Skeletal muscle cell (primary cell): ENCODE measurements around the gene GMEB2.

ENCODE experiments used
- DNase-seq: peaks from one replicate; pipeline ENCODE4 v3.0.0-alpha.2; 2010; ENCODE audit warnings: low read depth
- H3K4me3 ChIP-seq: 2 replicates; pipeline ENCODE4 v1.5.1; 2011; ENCODE audit warnings: low read depth, mild to moderate bottlenecking, control low read depth, low read length, moderate library complexity

GMEB2 gene

DNA sequence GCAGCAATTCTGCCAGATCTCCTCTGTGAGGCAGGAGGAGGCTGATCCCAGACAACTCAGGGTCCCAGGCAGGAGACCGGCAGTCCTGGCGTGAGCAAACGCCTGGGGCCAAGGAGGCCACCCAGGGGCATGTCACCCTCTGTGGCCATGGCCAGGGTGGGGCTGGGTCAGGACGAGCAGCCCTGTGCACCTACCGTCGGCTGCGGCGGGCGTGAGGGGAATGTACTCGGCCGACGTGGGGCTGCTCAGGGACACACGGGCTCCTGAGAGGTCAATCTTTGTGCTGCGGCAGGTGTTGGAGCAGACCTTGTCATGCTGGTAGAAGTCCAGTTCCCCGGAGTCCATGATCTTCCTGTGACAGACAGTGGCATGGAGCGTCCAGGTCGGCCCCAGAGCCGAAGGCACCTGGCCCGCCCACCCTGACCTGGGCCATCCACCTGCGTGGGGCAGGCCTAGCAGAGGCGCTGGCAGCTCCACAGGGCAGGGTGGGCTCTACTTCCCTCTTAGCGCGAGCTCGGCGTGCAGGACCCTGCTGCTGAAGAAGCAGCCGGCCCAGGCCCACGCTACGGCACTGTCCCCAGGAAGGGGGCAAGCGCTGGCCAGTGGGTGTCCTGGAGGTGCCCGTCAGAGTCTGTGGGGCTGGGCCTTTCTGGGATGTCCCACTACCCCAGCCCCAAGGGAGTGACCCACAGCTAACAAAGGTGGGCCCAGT is 31.3 kb downstream of the GMEB2 start:
- H3K4me3 ChIP-seq: no peak overlapping the region
- no peak for DNase-seq

GRCh38 chr20:63594043-63594561 is 32.8 kb downstream of the GMEB2 start:
- no peak for DNase-seq
- no peak overlapping the region for H3K4me3 ChIP-seq

GRCh38 chr20:63592661-63593060 is 34.2 kb downstream of the GMEB2 start:
- no peak for DNase-seq
- no peak overlapping the region for H3K4me3 ChIP-seq

DNA sequence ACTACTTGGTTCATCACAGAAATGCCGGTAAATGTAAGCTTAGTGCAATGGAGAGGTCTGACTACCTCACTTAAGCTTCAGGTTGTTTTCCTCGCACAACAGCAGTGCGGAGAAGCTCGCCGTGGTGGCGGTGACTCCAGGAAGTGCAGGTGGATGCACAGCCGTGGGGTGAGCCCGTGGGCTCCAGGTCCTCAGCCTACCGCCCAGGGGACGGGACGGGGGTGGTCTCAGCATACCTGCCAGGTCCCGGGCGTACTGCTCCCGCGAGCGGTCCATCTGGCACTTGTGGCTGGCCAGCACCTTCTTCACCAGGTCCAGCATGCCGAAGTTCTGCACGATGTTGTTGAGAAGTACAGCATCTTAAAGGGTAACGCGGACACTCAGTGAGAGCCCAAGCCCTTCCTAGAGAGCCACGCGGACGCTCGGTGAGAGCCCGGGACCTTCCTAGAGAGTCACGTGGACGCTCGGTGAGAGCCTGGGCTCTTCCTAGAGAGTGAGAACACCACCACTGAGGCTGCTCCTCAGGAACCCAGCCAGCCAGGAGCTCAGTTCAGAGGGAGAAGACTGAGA is 35.0 kb downstream of the GMEB2 start:
- H3K4me3 ChIP-seq: no peak overlapping the region
- no peak for DNase-seq

DNA sequence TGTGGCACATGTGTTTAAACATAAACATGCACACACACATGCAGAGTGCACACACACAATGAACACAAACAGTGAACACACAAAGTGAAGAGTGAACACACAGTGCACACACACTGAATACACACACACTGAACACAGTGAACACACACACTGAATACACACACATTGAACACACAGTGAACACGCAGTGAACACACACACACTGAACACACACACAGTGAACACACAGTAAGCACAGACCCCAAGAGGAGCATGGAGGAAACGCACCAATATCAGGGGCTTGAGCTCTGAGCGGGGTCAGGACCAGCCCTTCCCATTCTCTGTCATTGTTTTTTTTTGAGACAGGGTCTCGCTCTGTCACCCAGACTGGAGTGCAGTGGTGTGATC is 35.8 kb downstream of the GMEB2 start:
- H3K4me3 ChIP-seq: no peak overlapping the region
- no peak for DNase-seq

- DNase-seq: no peak
- no peak overlapping the region for H3K4me3 ChIP-seq
Measured at GRCh38 chr20:63590218-63591146, 36.4 kb downstream of the GMEB2 start.

GRCh38 chr20:63589261-63590217 is 37.4 kb downstream of the GMEB2 start:
- no peak for DNase-seq
- no peak overlapping the region for H3K4me3 ChIP-seq

DNA sequence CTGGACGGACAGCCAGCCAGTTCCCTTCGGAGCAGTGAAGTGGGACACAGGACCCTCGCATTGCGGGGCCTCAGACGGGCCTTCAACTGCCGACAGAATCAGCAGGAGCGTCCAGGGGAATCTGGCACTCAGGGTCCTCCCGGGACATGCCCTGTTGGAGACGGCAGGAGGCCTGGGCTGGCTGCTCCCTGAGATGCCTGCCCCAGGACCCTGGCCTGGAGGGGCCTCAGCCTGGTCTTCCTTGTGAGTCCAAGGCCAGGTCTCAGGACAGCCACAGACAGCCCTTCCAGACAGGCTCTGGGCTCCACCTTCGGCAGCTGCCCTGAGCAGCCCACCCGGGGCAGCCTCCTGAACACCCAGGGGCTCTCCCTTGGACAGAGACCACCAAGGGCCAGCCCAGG is 38.3 kb downstream of the GMEB2 start:
- no peak overlapping the region for H3K4me3 ChIP-seq
- no peak for DNase-seq

- H3K4me3 ChIP-seq: no peak overlapping the region
- DNase-seq: no peak
Measured at GRCh38 chr20:63587776-63588591, 38.9 kb downstream of the GMEB2 start.

- DNase-seq: no peak
- H3K4me3 ChIP-seq: no peak overlapping the region
Measured at GRCh38 chr20:63587256-63587655, 39.6 kb downstream of the GMEB2 start.

DNA sequence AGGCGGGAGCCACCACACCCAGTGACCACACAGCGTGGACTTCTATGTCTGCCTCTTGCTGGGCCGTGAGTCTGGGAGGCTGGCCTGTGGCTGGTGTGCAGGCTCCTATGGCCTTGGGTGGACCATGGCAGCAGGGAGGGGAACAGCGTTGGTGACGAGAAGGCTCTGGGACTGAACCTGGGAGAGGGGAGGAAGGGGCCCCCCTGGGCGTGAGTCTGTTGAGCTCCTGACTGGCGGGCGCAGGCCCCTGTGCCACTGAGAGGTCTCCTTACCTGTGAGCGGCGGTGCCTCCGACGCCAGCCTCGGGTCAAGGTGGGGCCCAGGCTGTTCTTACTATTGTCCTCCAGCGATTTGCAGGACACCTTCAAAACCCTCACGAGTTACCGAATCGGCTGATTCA is 40.1 kb downstream of the GMEB2 start:
- no peak for DNase-seq
- no peak overlapping the region for H3K4me3 ChIP-seq

DNA sequence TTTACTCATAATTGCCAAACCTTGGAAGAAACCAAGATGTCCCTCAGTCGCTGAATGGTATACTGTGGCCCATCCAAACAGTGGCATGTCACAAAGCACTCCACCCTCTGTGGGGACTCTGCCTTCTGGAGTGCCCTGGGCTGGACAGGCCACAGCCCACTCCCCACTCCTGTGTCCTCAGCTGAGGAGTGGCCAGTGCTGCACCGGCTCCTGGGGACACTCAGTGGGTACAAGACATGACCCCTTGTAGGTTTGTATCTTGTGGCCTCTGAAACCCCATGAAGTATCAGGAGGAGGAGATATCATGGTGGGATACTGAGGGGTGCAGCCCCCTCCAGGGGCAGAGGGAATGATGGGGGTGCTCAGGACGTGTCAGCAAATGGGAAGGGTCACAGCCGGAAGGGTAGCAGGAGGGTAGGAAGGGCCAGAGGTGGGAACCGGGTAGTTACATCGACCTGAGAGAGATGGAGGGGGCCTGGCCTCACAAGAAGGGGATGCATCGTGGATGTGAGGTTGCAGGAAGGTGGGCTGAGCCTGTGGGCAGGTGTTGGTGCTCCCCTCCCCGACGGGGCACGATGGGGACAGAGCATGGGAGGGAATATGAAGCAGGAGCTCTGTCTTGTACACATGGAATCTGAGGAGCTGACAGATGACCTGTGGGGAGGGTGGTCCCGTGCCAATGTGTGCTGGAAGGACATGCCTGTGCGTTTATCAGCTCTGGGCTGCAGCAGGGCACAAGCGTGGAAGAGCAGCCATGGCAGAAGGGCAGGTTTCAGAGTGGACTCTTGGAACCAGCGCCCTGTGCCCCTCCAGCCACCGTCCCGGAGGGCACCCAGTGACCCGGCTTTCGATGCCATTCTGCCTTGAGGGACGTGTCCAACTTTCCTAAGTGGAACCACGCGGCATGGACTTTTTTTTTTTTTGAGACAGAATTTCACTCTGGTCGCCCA is 41.0 kb downstream of the GMEB2 start:
- H3K4me3 ChIP-seq: no peak overlapping the region
- DNase-seq: no peak

DNA sequence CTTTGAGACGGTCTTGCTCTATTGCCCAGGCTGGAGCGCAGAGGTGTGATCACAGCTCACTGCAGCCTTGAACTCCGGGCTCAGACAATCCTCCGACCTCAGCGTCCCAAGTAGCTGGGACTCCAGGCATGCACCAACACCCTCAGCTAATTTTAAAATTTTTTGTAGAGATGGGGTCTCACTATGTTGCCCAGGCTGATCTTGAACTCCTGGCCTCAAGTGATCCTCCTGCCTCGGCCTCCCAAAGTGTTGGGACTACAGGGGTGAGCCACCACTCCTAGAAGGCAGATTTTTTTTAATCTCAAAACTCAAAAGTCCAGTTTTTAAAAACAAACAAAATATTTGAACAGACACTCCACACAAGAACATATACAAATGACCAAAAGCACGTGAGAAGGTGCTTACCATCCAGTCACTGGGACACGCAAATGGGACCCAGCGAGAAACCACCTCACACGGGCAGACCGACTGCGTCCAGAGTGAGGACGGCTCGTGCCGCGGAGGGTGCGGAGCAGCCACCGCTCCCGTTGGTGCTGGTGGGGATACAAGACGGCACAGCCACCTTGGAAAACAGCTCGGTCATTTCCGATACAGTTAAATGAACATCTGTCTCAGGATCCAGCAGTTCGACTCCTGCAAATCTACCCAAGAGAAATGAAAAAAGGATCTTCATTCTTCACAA is 44.4 kb downstream of the GMEB2 start:
- no peak for DNase-seq
- no peak overlapping the region for H3K4me3 ChIP-seq

DNA sequence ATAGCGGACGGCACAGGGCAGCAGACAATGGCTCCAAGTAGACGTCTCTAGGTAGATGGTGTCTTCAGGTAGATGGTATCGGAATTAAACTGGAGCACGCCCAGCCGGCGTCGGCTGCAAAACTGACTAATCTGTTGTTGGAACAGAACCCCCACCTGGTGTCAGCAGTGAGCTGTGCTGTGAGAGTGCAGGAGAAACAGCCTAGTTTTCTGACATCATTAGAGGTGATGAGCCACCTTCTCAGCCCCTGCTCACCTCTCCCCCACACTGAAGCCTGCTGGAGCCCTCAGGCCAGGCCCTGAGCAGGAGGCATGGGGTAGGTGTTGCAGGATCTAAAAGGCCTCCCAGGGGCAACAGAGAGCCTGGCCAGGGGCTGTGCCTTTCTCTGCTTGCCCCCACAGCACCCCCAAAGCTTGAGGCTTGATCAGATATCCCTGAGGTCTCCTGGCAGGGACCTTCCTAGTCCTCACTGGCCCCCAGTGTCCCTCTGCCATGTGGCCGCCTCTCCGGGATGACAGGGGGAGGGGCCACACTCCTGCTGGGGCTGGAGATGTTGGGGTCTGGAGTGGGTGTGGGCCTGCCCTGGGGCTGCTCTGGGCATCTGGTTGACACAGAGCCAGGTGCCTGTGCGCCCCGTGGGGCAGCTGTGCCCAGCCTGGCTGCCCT is 46.0 kb downstream of the GMEB2 start:
- H3K4me3 ChIP-seq: no peak overlapping the region
- DNase-seq: no peak

GRCh38 chr20:63579017-63579694 is 47.7 kb downstream of the GMEB2 start:
- no peak for DNase-seq
- no peak overlapping the region for H3K4me3 ChIP-seq
